C4-2B (cell line): ENCODE measurements around the gene USE1.

Source experiments
- H3K27ac ChIP-seq: fragments of 450-650 bp; 2 replicates; pipeline ENCODE4 v1.5.1; 2017
- CTCF ChIP-seq: fragments of 450-650 bp; conservative IDR thresholded peaks from 2 replicates; pipeline ENCODE4 v1.5.1; 2017; ENCODE audit warnings: mild to moderate bottlenecking
- ZFX ChIP-seq: fragments of 450-650 bp; IDR thresholded peaks from 2 replicates; pipeline ENCODE4 v1.6.1; 2017

The USE1 gene

GRCh38 chr19:17196610-17197009, 18.5 kb upstream of the USE1 start:
- TF ChIP-seq CTCF (no peak), ZFX (no peak)
- H3K27ac ChIP-seq: no peak overlapping the region

- H3K27ac ChIP-seq: no peak overlapping the region
- no peak for TF ChIP-seq ZFX
- no peak for TF ChIP-seq CTCF
Observed at GRCh38 chr19:17197666-17198065, 17.5 kb upstream of the USE1 start.

- no peak overlapping the region for H3K27ac ChIP-seq
- TF ChIP-seq ZFX: no peak
- no peak for TF ChIP-seq CTCF
Observed at GRCh38 chr19:17200408-17201079, 14.6 kb upstream of the USE1 start.

- TF ChIP-seq CTCF (no peak), ZFX (no peak)
- H3K27ac ChIP-seq: no peak overlapping the region
Observed at GRCh38 chr19:17202249-17202648, 12.9 kb upstream of the USE1 start.

- TF ChIP-seq CTCF (no peak), ZFX (no peak)
- no peak overlapping the region for H3K27ac ChIP-seq
Observed at GRCh38 chr19:17202713-17203112, 12.4 kb upstream of the USE1 start.

- H3K27ac ChIP-seq: no peak overlapping the region
- no peak for TF ChIP-seq ZFX
- peak; percentile 82 for TF ChIP-seq CTCF
Observed at GRCh38 chr19:17205237-17206140, 9.7 kb upstream of the USE1 start.
